Fibroblast of lung (primary cell): ENCODE results near the gene OR56A5. TPM values are rescaled to one million over a fixed set of nuclear protein-coding genes. Genes with fewer than 3 reads are reported as not detected.
"Not testable (repeated sequence)": the region's sequence is repeated elsewhere in the genome, so short reads cannot be mapped to it uniquely, and the experiment has no call there.

Experiments used
- DNase-seq, 2 donors: peaks; one replicate each; pipeline versions ENCODE4 v3.0.0 to v3.0.0-alpha.2; 2010; ENCODE audit warnings: low read depth in 2 of 2
- H2AFZ ChIP-seq: 2 replicates; pipeline ENCODE4 v1.5.1; 2012; ENCODE audit warnings: low read length, control low read depth, inconsistent platforms
- H3K27ac ChIP-seq: 2 replicates; pipeline ENCODE4 v1.5.1; 2011; ENCODE audit warnings: low read length, control low read depth; ENCODE audit not compliant: insufficient read depth
- H3K27me3 ChIP-seq: 2 replicates; pipeline ENCODE4 v1.5.1; 2011; ENCODE audit warnings: mild to moderate bottlenecking, low read length; ENCODE audit not compliant: control insufficient read depth, insufficient read depth
- H3K36me3 ChIP-seq: 2 replicates; pipeline ENCODE4 v1.5.1; 2011; ENCODE audit warnings: low read length; ENCODE audit not compliant: control insufficient read depth, insufficient read depth
- H3K4me1 ChIP-seq: 2 replicates; pipeline ENCODE4 v1.5.1; 2011; ENCODE audit warnings: low read length; ENCODE audit not compliant: control insufficient read depth, insufficient read depth; ENCODE audit errors: extremely low read depth
- H3K4me2 ChIP-seq: 2 replicates; pipeline ENCODE4 v1.5.1; 2011; ENCODE audit warnings: low read length, control low read depth; ENCODE audit not compliant: insufficient read depth; ENCODE audit errors: extremely low read depth
- H3K4me3 ChIP-seq, 4 experiments: fragments of 200-600 bp in 1 of 4; sonication (generic) in 1 of 4; replicated peaks in 1 of 4; 2 replicates each; pipeline ENCODE4 v1.5.1; 2011 to 2016; ENCODE audit warnings: low read length in 4 of 4, low read depth in 3 of 4, mild to moderate bottlenecking in 3 of 4, control low read depth in 2 of 4, inconsistent platforms in 1 of 4, mixed read lengths in 1 of 4; ENCODE audit not compliant: insufficient read depth in 1 of 4; ENCODE audit errors: control extremely low read depth in 1 of 4
- H3K79me2 ChIP-seq: 2 replicates; pipeline ENCODE4 v1.5.1; 2012; ENCODE audit warnings: mild to moderate bottlenecking, low read length, inconsistent platforms; ENCODE audit not compliant: control insufficient read depth, insufficient read depth
- H3K9ac ChIP-seq: 2 replicates; pipeline ENCODE4 v1.5.1; 2011; ENCODE audit warnings: mild to moderate bottlenecking, low read length, control low read depth; ENCODE audit not compliant: insufficient read depth
- H3K9me3 ChIP-seq: 2 replicates; pipeline ENCODE4 v1.5.1; 2012; ENCODE audit warnings: low read depth, low read length; ENCODE audit not compliant: control insufficient read depth, insufficient read depth
- H4K20me1 ChIP-seq: 2 replicates; pipeline ENCODE4 v1.5.1; 2011; ENCODE audit warnings: low read length; ENCODE audit not compliant: control insufficient read depth, insufficient read depth; ENCODE audit errors: extremely low read depth
- CTCF ChIP-seq, 2 donors: IDR thresholded peaks in 1 of 2; conservative IDR thresholded peaks in 1 of 2; 1 replicate in 1 of 2; 2 replicates in 1 of 2; pipeline ENCODE4 v1.5.1; 2011 to 2012; ENCODE audit warnings: low read length in 2 of 2, control low read depth in 1 of 2, inconsistent platforms in 1 of 2, low read depth in 1 of 2, mild to moderate bottlenecking in 1 of 2
- EZH2 ChIP-seq: IDR thresholded peaks from 2 replicates; pipeline ENCODE4 v1.5.1; 2012; ENCODE audit warnings: low read length, control low read depth, mild to moderate bottlenecking; ENCODE audit errors: missing control alignments
- polyA plus RNA-seq, 2 donors: library from polyadenylated mRNA; depleted of rRNA in 1 of 2; stranded (reverse) in 1 of 2; unstranded in 1 of 2; fragments of >200 nt; gene quantifications; 2 replicates each; pipeline ENCODE4 v1.2.1, GENCODE V29; 2011 to 2012; ENCODE audit warnings: missing spikeins in 1 of 2
- total RNA-seq: library from RNA; depleted of rRNA; stranded (reverse); fragments of >200 nt; gene quantifications from 2 replicates; pipeline ENCODE4 v1.2.1, GENCODE V29; 2014

OR56A5 gene
- total and polyA plus RNA-seq, 2 donors (not counting 1 experiment from before 2014, with no cell fraction given): not detected

GRCh38 chr11:5973530-5973929 lies 5.2 kb upstream of the OR56A5 start:
- Histone ChIP-seq H3K4me2 (no peak overlapping the region), H3K79me2 (no peaks in the 10 kb centered on the region), H3K4me1 (no peaks in the 10 kb centered on the region), H3K4me3 (no peak overlapping the region), H3K9ac (no peak overlapping the region), H2AFZ (no peak overlapping the region), H3K9me3 (no peaks in the 10 kb centered on the region), H3K36me3 (no peaks in the 10 kb centered on the region), H3K27me3 (no peaks in the 10 kb centered on the region), H3K27ac (no peak overlapping the region), H4K20me1 (no peaks in the 10 kb centered on the region)
- DNase-seq: no peak
- TF ChIP-seq EZH2 (no peak), CTCF (conservative IDR thresholded peaks at IDR 0.05 in 1 of 2, IDR thresholded peaks at IDR 0.05 in 1 of 2; ENCODE audit: low read depth in 1 of 2, low read length in 2 of 2) (no peak)

GRCh38 chr11:5967708-5968107 lies 586 bp downstream of the OR56A5 start:
- Histone ChIP-seq H3K27ac (no peak overlapping the region), H3K9me3 (no peaks in the 10 kb centered on the region), H3K27me3 (no peaks in the 10 kb centered on the region), H4K20me1 (no peaks in the 10 kb centered on the region), H3K4me2 (no peak overlapping the region), H3K4me3 (no peak overlapping the region), H2AFZ (no peak overlapping the region), H3K9ac (no peak overlapping the region), H3K36me3 (no peaks in the 10 kb centered on the region), H3K79me2 (no peaks in the 10 kb centered on the region), H3K4me1 (no peaks in the 10 kb centered on the region)
- TF ChIP-seq EZH2 (no peak), CTCF (conservative IDR thresholded peaks at IDR 0.05 in 1 of 2, IDR thresholded peaks at IDR 0.05 in 1 of 2; ENCODE audit: low read depth in 1 of 2, low read length in 2 of 2) (no peak)
- DNase-seq: no peak

- Histone ChIP-seq H3K4me1 (no peaks in the 10 kb centered on the region), H2AFZ (no peak overlapping the region), H3K36me3 (no peaks in the 10 kb centered on the region), H3K27ac (no peak overlapping the region), H3K27me3 (no peaks in the 10 kb centered on the region), H3K79me2 (no peaks in the 10 kb centered on the region), H3K4me2 (no peak overlapping the region), H3K4me3 (no peak overlapping the region), H3K9me3 (no peaks in the 10 kb centered on the region), H3K9ac (no peak overlapping the region), H4K20me1 (no peaks in the 10 kb centered on the region)
- no peak for DNase-seq
- no peak for TF ChIP-seq CTCF (conservative IDR thresholded peaks at IDR 0.05 in 1 of 2, IDR thresholded peaks at IDR 0.05 in 1 of 2; ENCODE audit: low read depth in 1 of 2, low read length in 2 of 2)
- TF ChIP-seq EZH2: no peak
Observed at GRCh38 chr11:5966958-5967357, 1.3 kb downstream of the OR56A5 start.

- H3K4me2 ChIP-seq, H3K4me1 ChIP-seq, H3K4me3 ChIP-seq, H3K9me3 ChIP-seq, H4K20me1 ChIP-seq, H3K79me2 ChIP-seq, H3K27ac ChIP-seq, H2AFZ ChIP-seq, H3K9ac ChIP-seq, H3K36me3 ChIP-seq, DNase-seq, H3K27me3 ChIP-seq: not testable (repeated sequence)
Observed at GRCh38 chr11:5960704-5961320, 7.5 kb downstream of the OR56A5 start.
